Colonic mucosa (tissue), 4 donors: Measurements from ENCODE around the gene ARFGEF2. TPM values are rescaled to one million over a fixed set of nuclear protein-coding genes. Genes with fewer than 3 reads are reported as not detected.

Source experiments
- DNase-seq: peaks from one replicate; pipeline ENCODE4 v3.0.0-alpha.2; 2020
- H3K27ac ChIP-seq: fragments of 200-600 bp; one replicate; pipeline ENCODE4 v1.8.0; 2021
- H3K27me3 ChIP-seq: fragments of 200-600 bp; one replicate; pipeline ENCODE4 v1.8.0; 2021
- H3K36me3 ChIP-seq: fragments of 200-600 bp; one replicate; pipeline ENCODE4 v1.8.0; 2021
- H3K4me1 ChIP-seq: fragments of 200-600 bp; one replicate; pipeline ENCODE4 v1.8.0; 2021; ENCODE audit warnings: mild to moderate bottlenecking
- H3K4me3 ChIP-seq: fragments of 200-600 bp; one replicate; pipeline ENCODE4 v1.8.0; 2021
- H3K9ac ChIP-seq, 2 donors: one replicate each; pipeline ENCODE4 v1.7.0; 2013; ENCODE audit warnings: control low read depth in 2 of 2, low read depth in 2 of 2, low read length in 2 of 2
- H3K9me3 ChIP-seq: fragments of 200-600 bp; one replicate; pipeline ENCODE4 v1.8.0; 2021
- CTCF ChIP-seq: fragments of 200-600 bp; IDR thresholded peaks from one replicate; pipeline ENCODE4 v1.8.0; 2022; ENCODE audit warnings: antibody characterized with exemption, mild to moderate bottlenecking
- intact Hi-C: fragments of 100-400 bp; cut with DNase I; formaldehyde crosslinking; loops from one replicate; pipeline ENCODE4 v1.14.1; 2022
- total RNA-seq, 2 donors: library from RNA; stranded (reverse); fragmentation: NEBNext Ultra II Directional in 1 of 2; extraction: Animal tissue kit (Norgen Biotek cat#: 25700) in 1 of 2; gene quantifications; one replicate each; pipeline ENCODE4 v1.2.1, GENCODE V29; 2021
- donor health status: healthy.
- donor health status: DM: no; HTN: no; CAD: no.
- donor health status: DM: no; HTN: no; CAD: no.

Gene ARFGEF2
- total RNA-seq, 2 donors from 2014 or later, result 46.9 to 74.1 TPM

GRCh38 chr20:48899881-48900280 is 21.6 kb upstream of the ARFGEF2 start:
- no peak for DNase-seq
- H3K4me3 ChIP-seq, result no peak overlapping the region
- no peak overlapping the region for H3K9ac ChIP-seq
- no peaks in the 10 kb centered on the region for H3K36me3 ChIP-seq
- no peaks in the 10 kb centered on the region for H3K4me1 ChIP-seq
- no peaks in the 10 kb centered on the region for H3K27me3 ChIP-seq
- no peak for TF ChIP-seq CTCF
- intact Hi-C loops, result loop anchor here (5.0 kb wide), 1 partner anchor 263 kb away; no protein-coding TSS in a partner anchor
- H3K9me3 ChIP-seq, result no peaks in the 10 kb centered on the region
- no peak overlapping the region for H3K27ac ChIP-seq

DNA sequence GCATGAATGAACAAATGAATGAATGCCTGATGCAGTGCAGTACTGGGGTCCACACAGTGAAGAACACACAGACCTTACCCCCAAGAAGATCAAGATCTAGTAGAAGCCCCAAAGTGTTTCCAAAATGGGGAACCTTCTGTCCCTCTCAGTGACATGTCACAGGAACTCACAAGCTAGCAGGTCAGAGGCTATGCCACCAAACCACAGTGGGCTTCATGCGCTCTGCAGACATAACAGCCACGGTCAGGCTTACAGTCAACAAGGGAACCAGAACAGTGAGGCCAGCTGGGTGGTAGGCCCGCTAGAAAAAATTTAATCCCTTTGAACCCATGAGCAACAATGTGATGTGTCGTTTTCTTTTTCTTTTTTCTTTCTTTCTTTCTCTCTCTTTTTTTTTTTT is 20.2 kb upstream of the ARFGEF2 start:
- no peaks in the 10 kb centered on the region for H3K9me3 ChIP-seq
- H3K36me3 ChIP-seq, result no peaks in the 10 kb centered on the region
- TF ChIP-seq CTCF, result no peak
- H3K9ac ChIP-seq, result no peak overlapping the region
- H3K27ac ChIP-seq, result no peak overlapping the region
- no peaks in the 10 kb centered on the region for H3K4me1 ChIP-seq
- no peaks in the 10 kb centered on the region for H3K27me3 ChIP-seq
- intact Hi-C loops, result loop anchor here (5.0 kb wide), 1 partner anchor 264 kb away; no protein-coding TSS in a partner anchor
- DNase-seq, result no peak
- no peak overlapping the region for H3K4me3 ChIP-seq

GRCh38 chr20:48903705-48904104 is 17.8 kb upstream of the ARFGEF2 start:
- Histone ChIP-seq H3K9ac (no peak overlapping the region), H3K9me3 (no peaks in the 10 kb centered on the region), H3K27ac (no peak overlapping the region), H3K27me3 (no peaks in the 10 kb centered on the region), H3K4me3 (no peak overlapping the region), H3K36me3 (no peaks in the 10 kb centered on the region), H3K4me1 (no peaks in the 10 kb centered on the region)
- intact Hi-C loops, result loop anchor here (5.0 kb wide), 1 partner anchor 266 kb away; no protein-coding TSS in a partner anchor
- DNase-seq, result no peak
- no peak for TF ChIP-seq CTCF

DNA sequence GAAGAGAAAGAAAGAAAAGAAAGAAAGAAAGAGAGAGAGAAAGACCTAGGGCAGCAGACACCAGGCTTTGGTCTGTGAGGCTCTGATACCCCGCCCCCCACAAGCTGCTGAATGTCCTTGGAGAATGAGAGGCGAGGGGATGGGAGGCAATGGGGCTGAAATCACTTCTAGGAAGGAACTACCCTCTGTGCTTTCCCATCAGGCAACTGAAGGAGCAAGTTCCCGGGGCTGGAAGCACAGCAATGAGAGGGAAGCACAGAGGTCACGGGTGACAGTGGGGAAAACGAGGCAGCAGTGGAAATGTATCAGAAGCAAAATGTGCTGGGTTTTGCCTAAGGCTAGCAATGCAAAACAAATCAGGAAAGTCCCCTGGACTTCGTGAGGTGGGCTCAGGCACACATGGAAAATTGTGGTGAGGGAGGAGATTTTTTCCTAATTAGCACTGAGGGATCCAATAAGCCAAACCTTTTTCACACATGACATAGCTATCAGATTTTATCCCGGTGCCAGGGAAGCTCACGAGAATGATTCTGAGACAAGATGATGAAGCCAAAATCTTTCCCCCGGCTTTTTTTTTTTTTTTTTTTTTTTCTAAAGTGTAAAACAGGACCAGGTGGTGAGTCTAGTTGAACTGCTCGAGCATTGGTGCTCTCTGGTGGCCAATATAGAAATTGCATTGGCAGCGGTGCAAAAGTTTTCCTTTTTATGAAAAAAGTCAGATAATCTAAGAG is 16.8 kb upstream of the ARFGEF2 start:
- Histone ChIP-seq H3K4me1 (no peaks in the 10 kb centered on the region), H3K36me3 (no peaks in the 10 kb centered on the region), H3K9me3 (no peaks in the 10 kb centered on the region), H3K27ac (no peak overlapping the region), H3K9ac (no peak overlapping the region), H3K4me3 (no peak overlapping the region), H3K27me3 (no peaks in the 10 kb centered on the region)
- intact Hi-C loops, result loop anchor here (1.0 to 5.0 kb wide), 2 partner anchors 247 to 267 kb away; no protein-coding TSS in a partner anchor
- peak; percentile 58 for DNase-seq
- peak; percentile 82 for TF ChIP-seq CTCF

GRCh38 chr20:48905297-48905647 is 16.2 kb upstream of the ARFGEF2 start:
- intact Hi-C loops, result loop anchor here (1.0 kb wide), 1 partner anchor 248 kb away; no protein-coding TSS in a partner anchor
- TF ChIP-seq CTCF, result no peak
- Histone ChIP-seq H3K4me3 (no peak overlapping the region), H3K9ac (no peak overlapping the region), H3K27ac (no peak overlapping the region), H3K36me3 (no peaks in the 10 kb centered on the region), H3K27me3 (no peaks in the 10 kb centered on the region), H3K9me3 (no peaks in the 10 kb centered on the region), H3K4me1 (no peaks in the 10 kb centered on the region)
- DNase-seq, result no peak
